ENCODE measurements around the gene METTL13. TPM values are rescaled to one million over a fixed set of nuclear protein-coding genes. Genes with fewer than 3 reads are reported as not detected.

The METTL13 gene
- total RNA-seq, 1 donor from 2014 or later, result 25.1 TPM

Other genes with a start within 250 kb of the METTL13 start
- gene MYOCOS, start 159.4 kb upstream of the METTL13 start, total RNA-seq, result not detected in 2 replicates
- not detected in 2 replicates for gene MYOC, start 129.0 kb upstream of the METTL13 start, total RNA-seq
- 7.4 TPM in 2 replicates for gene VAMP4, start 39.6 kb upstream of the METTL13 start, total RNA-seq
- 4.7 and 6.5 TPM in 2 replicates for gene DNM3, start 59.8 kb downstream of the METTL13 start, total RNA-seq

Measured in astrocyte (in vitro differentiated cells and primary cell).